Mononuclear cell (primary cell): ENCODE results near the gene UST. TPM values are rescaled to one million over a fixed set of nuclear protein-coding genes. Genes with fewer than 3 reads are reported as not detected.

Source experiments
- H3K27me3 ChIP-seq: 2 replicates; pipeline ENCODE4 v1.6.0; 2011; ENCODE audit warnings: low read length, control low read depth; ENCODE audit not compliant: insufficient read depth
- H3K4me1 ChIP-seq: 2 replicates; pipeline ENCODE4 v1.5.1; 2011; ENCODE audit warnings: mild to moderate bottlenecking, low read length, control low read depth; ENCODE audit not compliant: insufficient read depth
- H3K4me3 ChIP-seq: 2 replicates; pipeline ENCODE4 v1.5.1; 2011; ENCODE audit warnings: mild to moderate bottlenecking, low read length, moderate library complexity
- H3K9me3 ChIP-seq: 2 replicates; pipeline ENCODE4 v1.5.1; 2011; ENCODE audit warnings: low read depth, mild to moderate bottlenecking, control low read depth, low read length
- total RNA-seq: library from RNA; depleted of rRNA; stranded (reverse); fragments of >200 nt; gene quantifications from one replicate; pipeline ENCODE4 v1.2.3, GENCODE V29; 2012

The UST gene, protein sequence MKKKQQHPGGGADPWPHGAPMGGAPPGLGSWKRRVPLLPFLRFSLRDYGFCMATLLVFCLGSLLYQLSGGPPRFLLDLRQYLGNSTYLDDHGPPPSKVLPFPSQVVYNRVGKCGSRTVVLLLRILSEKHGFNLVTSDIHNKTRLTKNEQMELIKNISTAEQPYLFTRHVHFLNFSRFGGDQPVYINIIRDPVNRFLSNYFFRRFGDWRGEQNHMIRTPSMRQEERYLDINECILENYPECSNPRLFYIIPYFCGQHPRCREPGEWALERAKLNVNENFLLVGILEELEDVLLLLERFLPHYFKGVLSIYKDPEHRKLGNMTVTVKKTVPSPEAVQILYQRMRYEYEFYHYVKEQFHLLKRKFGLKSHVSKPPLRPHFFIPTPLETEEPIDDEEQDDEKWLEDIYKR
- total RNA-seq = 1.5 TPM

DNA sequence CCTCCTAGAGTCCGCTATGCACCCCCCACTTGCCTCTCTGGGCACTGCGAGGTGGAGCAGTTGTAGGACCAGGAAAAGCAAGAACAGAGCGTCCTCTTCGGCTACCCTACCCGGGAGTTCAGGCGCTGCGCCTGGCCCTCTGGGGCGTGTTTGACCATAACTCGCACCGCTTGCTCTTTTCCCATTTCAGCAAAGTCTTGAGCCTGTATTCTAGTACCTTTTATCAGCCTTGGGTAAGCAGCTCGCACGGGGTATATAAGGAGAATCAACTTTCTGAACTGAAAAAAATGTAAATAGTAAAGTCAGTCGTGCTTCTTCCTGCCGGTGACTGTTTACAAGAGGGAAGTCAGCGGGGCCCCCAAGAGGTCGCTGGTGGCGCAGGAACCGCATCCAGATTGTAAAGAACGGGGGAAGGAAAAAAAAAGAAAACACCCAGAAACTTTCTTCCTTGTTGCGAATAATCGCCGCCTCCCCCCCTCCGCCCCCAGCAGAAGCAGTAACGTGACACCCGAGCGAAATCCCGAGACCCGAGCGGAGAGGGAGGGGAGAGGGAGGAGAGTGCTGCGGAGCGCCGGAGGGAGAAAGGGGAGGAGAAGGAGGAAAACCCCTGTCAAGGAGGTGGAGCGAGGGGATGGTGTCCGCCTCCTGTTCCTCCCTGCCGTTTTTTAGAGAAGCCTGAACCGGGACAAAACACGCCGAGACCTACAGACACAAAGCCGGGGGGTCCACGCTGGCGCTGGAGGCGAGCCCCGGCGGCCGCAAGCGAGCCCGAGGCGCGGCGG is at the start of gene UST:
UST (plus strand) TSS at position 668 of the 782 bp plus-strand sequence. CDS start 401 bp downstream, outside the sequence.
- Histone ChIP-seq H3K9me3 (no peaks in the 10 kb centered on the region), H3K4me3 (peak within 1 kb of the TSS; percentile 65), H3K4me1 (peaks cover 26% of the 10 kb centered on the region), H3K27me3 (peaks cover 55% of the 10 kb centered on the region)

DNA sequence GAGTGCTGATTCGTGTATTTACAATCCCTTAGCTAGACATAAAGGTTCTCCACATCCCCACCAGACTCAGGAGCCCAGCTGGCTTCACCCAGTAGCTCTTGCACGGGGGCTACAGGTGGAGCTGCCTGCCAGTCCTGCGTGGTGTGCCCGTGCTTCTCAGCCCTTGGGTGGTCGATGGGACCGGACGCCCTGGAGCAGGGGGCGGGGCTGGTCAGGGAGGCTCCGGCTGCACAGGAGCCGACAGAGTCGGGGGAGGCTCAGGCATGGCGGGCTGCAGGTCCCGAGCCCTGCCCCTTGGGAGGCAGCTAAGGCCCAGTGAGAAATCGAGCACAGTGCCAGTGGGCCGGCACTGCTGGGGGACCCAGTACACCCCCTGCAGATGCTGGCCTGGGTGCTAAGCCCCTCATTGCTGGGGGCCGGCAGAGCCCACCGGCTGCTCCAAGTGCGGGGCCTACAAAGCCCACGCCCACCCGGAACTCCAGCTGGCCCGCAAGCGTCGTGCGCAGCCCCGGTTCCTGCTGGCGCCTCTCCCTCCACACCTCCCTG is 48.9 kb upstream of the UST start:
- Histone ChIP-seq H3K27me3 (no peaks in the 10 kb centered on the region), H3K9me3 (no peaks in the 10 kb centered on the region), H3K4me3 (no peak overlapping the region), H3K4me1 (peaks cover 29% of the 10 kb centered on the region)

DNA sequence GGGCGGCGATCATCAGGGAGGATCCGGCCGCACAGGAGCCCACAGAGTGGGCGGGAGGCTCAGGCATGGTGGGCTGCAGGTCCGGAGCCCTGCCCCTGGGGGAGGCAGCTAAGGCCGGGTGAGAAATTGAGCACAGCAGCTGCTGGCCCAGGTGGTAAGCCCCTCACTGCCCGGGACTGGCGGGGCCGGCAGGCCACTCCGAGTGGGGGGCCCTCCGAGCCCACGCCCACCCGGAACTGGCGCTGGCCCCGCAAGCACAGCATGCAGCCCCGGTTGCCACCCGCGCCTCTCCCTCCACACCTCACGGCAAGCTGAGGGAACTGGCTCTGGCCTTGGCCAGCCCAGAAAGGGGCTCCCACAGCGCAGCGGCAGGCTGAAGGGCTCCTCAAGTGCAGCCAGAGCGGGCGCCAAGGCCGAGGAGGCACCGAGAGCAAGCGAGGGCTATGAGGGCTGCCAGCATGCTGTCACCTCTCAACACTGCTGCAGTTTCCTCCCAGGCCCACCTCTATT is 48.1 kb upstream of the UST start:
- H3K4me3 ChIP-seq = no peak overlapping the region
- no peaks in the 10 kb centered on the region for H3K27me3 ChIP-seq
- H3K9me3 ChIP-seq = no peaks in the 10 kb centered on the region
- peaks cover 24% of the 10 kb centered on the region for H3K4me1 ChIP-seq

DNA sequence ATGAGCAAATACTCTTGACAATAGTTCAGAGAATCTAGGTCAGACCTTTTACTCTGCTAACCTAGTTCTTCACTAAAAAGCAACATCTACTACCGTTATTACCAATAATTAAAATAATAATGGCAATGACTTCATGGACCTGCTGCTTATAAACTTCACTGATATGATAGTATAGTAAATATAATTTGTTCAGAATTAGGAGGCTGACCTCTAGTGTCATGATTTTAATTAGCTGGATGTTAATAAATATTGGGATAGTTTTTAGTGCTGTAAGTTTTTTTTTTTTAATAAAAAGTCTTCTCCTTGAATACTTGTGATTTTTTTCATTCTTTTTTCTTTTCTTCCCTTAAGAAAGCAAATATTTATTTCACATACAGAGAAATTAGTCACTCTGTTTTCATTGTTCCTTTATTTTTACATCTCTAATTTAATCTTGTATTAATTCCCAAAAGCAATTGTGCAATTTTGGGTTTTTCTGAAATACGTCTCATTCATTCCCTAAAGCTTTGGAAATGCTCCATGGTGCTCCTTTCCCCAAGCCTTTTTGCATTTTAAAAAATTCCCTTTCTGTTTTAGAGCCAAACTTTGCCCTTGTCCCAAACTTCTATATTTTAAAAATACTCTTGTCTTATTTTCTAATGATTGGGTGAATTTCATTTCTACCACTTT is 46.6 kb upstream of the UST start:
- peak overlapping the region; percentile 30 for H3K4me3 ChIP-seq
- no peaks in the 10 kb centered on the region for H3K9me3 ChIP-seq
- no peaks in the 10 kb centered on the region for H3K27me3 ChIP-seq
- peaks cover 11% of the 10 kb centered on the region for H3K4me1 ChIP-seq

DNA sequence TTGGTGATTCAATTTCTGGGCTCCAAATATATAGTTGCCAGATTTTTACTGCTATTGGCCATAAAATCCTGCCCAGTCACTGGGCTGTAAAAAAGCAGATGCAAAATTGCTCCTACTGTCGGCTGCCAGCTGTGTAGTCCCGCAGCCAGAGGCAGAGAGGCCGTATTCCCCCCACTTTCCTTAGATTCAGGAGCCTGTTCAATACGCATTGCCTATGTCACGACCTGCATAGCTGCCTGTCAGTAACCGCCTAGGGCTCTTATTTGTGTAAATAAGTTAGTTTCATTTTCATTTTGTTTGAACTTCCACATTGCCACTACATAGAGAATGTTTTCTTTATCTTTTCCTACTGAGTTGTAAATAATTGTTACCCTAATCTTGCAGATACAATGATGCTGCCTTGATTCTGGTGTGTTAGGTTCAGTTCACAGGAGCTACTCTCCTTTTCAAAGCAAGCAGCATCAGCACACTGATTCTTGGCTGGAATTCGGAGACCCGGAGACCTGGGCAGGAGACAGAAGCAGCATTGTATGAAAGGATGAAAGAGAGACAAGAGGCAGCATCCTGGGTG is 46.0 kb upstream of the UST start:
- Histone ChIP-seq H3K9me3 (no peaks in the 10 kb centered on the region), H3K27me3 (no peaks in the 10 kb centered on the region), H3K4me1 (peaks cover 11% of the 10 kb centered on the region), H3K4me3 (peak overlapping the region; percentile 30)

DNA sequence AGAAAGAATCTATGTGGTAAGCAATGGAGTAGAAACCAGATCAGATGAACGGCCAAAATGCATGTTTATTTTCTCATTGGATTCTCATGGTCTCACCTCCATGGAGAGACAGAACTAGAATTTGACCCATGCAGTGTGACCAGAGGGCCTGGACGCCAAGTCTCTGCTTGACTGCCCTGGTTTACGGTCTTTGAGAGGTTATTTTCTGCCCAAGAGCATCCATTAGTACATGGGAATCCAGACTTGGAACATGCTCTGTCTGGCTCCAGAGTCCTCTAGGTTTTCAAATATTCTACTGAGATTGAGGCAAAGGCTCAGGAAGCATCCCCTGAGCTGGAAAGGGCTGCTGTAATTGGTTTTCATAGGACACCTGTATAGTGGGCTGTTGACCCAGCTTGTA is 45.5 kb upstream of the UST start:
- Histone ChIP-seq H3K4me1 (peaks cover 11% of the 10 kb centered on the region), H3K4me3 (peak overlapping the region; percentile 30), H3K9me3 (no peaks in the 10 kb centered on the region), H3K27me3 (no peaks in the 10 kb centered on the region)

DNA sequence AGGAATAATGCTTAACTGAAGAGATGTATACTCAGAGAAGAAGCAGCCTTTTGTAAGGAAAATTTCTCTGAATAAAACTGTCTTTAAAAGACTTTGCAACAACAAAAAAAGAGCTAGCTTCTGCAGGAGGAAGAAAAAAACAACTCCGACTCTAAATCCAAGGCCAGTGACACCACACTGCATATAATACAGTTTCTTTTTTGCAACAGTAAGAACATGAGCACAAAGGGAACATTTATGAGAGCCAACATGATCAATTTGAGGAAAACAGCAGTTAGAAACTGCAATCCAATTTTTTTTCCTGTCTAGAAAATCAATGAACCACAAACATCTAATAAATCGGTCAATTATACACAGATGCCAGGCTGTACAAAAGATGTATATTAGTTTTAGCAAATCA is 42.9 kb upstream of the UST start:
- H3K27me3 ChIP-seq = no peaks in the 10 kb centered on the region
- H3K4me3 ChIP-seq = no peak overlapping the region
- no peaks in the 10 kb centered on the region for H3K9me3 ChIP-seq
- H3K4me1 ChIP-seq = peaks cover 11% of the 10 kb centered on the region

DNA sequence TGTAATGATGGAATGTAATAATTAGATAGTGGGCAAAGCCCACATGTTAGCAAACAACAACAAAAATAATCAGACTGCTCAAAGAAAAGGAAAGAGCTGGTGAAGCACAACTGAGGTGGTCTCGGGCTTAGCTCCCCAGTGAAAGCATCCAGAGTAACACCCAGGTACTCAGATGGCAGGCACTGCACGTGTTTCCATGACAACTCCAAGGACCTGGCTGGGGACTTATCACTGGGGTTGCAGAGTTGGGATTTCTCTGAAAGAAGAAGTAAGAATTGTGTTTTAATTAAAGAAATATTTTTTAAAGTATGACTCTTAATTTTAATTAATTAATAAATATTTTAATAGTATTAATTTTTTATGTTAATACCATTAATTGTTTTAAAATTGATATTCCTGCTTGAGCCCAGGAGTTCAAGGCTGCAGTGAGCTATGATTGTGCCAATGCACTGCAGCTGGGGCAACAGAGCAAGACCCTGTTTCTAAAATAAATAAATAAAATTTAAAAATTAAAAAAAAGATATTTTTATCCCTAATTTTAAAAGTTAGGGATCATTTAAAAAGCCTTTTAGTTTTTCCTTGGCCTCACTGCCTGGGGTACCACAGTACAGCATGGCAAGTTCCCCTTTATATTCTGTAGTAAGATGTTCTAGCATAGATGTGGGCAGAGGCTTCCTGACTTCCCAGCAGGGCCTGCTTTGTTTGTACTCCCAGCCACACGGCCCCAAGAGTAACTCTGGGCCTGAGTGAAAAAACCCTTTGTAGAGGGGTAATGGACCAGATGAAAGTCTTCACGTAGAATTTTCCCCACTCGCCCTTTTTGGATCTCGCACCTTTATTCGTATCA is 42.2 kb upstream of the UST start:
- H3K4me3 ChIP-seq = no peak overlapping the region
- no peaks in the 10 kb centered on the region for H3K9me3 ChIP-seq
- H3K4me1 ChIP-seq = peaks cover 11% of the 10 kb centered on the region
- no peaks in the 10 kb centered on the region for H3K27me3 ChIP-seq

DNA sequence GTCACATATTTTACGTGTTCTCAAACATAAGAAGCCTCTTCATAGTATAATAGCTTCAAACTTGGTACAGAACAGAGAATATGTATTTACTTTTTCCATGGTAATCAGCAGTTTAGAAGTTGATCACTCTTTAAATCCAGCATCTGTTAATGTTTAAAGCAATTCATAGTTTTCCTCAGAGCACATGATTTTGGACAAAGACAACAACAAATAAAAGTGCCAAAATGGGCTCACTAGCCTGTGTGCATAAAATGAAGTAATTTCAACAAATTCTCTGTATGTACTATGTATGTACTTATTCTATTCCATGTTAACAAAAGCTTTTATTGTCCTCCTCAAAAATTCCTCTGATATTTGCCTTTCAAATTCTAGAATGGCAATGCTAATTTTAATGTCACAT is 38.1 kb upstream of the UST start:
- Histone ChIP-seq H3K9me3 (peaks cover 14% of the 10 kb centered on the region), H3K4me1 (no peaks in the 10 kb centered on the region), H3K27me3 (no peaks in the 10 kb centered on the region), H3K4me3 (no peak overlapping the region)

DNA sequence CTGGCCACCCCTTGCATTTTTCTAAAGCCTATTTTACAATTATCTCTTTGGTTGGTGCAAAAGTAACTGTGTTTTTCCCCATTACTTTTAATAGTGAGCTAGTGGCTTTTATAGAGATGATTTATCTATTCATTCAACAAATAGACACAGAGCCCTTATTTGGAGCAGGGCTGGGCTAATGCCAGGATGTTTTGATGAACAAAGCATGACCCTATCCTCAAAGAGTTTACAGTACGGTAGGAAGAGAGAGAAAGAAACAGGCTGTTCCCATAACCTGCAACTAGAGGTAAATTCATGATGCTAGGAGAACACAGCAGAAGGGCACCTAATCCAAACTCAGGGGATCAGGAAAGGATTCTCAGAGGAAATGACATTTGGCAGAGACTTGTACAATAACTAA is 37.3 kb upstream of the UST start:
- Histone ChIP-seq H3K9me3 (peaks cover 18% of the 10 kb centered on the region), H3K4me3 (no peak overlapping the region), H3K27me3 (no peaks in the 10 kb centered on the region), H3K4me1 (no peaks in the 10 kb centered on the region)

DNA sequence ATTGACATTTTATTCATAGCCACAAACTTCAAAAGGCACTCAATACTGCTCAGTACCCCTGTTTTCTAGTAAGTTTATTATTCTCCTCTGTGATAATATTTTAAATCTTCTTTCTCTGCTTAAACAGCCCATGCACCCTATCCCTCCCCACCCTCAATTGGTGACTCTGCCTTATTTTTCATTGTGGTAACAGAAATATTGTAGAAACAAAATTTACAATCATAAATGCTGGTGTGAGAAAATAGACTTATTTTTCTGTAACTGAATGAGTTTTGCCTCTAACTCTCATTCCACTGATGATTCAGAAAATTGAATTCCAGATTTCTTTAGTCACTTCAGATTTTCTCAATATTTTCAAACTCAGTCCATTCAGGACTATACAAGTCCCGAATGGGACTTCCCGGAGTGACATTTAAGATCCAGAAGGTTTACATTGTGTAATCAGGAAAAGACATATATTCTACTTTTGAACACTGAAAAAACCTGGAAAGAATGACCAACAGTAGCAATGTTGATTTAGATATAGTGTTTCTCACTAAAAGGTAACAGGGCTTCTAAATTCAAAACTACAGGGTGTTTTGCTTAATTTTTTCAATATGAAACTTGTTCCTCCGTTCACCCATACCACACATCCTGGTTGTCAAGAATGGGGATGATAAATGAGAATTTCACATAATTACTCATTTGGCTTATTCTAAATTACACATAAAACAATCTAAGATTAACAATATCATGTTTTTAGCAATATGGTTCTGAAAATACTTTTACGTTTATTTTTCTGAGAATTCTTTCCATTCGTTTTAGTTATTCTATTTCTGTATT is 34.8 kb upstream of the UST start:
- no peak overlapping the region for H3K4me3 ChIP-seq
- H3K27me3 ChIP-seq = no peaks in the 10 kb centered on the region
- H3K9me3 ChIP-seq = peaks cover 18% of the 10 kb centered on the region
- H3K4me1 ChIP-seq = no peaks in the 10 kb centered on the region

DNA sequence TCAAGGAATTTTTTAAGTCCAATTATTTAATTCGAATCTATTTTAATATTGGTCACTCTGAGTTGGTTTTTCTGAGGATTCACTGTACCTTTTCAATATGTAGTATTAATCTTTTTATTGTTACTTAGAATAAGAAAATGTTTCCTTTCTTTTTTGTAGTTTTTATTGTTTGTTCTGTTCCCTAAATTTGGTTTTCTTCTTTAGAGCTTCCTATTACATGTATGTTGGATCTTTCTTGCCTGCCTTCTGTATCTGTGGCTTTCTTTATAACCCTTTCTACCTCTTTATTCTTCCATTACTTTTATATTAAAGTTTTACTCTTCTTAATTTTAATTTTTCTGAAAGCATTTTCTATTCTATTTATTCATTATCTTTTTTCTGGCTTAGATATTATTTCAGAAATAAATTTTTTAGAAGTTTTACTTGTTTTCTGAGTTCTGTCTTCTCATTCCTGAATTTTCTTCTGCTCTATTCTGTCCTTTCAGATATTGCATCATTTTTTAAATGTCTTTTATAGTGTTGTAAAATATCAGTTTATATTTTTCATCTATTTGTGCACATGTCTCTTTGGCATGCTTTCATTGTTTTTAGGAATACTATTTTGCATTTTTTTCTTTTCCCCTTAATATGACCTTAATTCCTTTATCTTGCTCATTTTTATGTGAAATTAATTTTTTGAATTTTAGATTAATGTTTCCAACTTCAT is 33.6 kb upstream of the UST start:
- H3K27me3 ChIP-seq = no peaks in the 10 kb centered on the region
- no peak overlapping the region for H3K4me3 ChIP-seq
- peaks cover 18% of the 10 kb centered on the region for H3K9me3 ChIP-seq
- H3K4me1 ChIP-seq = no peaks in the 10 kb centered on the region

DNA sequence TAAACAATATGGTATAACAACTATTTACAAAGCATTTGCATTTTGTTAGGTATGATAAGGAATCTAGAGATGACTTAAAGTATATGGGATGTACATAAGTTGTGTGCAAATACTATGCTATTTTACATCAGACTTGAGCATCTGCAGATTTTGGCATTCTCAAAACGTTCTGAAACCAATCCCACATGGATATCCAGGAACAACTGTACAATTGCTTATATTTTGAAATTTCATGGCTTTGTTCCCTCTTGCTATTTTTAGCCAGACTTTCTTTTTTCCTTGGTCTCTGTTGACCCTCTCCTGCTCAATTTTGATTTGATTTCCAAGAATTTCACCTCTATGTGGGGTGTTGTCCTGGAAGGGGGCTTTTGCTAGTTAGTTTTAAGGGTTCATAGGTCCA is 32.9 kb upstream of the UST start:
- no peaks in the 10 kb centered on the region for H3K27me3 ChIP-seq
- H3K4me1 ChIP-seq = no peaks in the 10 kb centered on the region
- H3K9me3 ChIP-seq = peaks cover 18% of the 10 kb centered on the region
- H3K4me3 ChIP-seq = no peak overlapping the region
